GM12891 (cell line): ENCODE results near the gene AJUBA.
"Not testable (repeated sequence)": the region's sequence is repeated elsewhere in the genome, so short reads cannot be mapped to it uniquely, and the experiment has no call there.

Experiments
- DNase-seq: peaks from one replicate; pipeline ENCODE4 v3.0.0; 2011; ENCODE audit warnings: low spot score; ENCODE audit not compliant: insufficient read length
- FAIRE-seq: peaks from 2 replicates; lab custom pipeline; 2011; peaks lifted over from hg19 to GRCh38; lab: Jason Lieb, UNC
- PAX5 ChIP-seq: IDR thresholded peaks from 2 replicates; pipeline ENCODE4 v1.6.1; 2011; ENCODE audit warnings: low read length, moderate library complexity, mild to moderate bottlenecking; ENCODE audit not compliant: insufficient read depth, severe bottlenecking
- POLR2A ChIP-seq: IDR thresholded peaks from 2 replicates; pipeline ENCODE4 v1.6.1; 2011; ENCODE audit warnings: low read depth, low read length, control low read depth
- POLR2AphosphoS5 ChIP-seq: IDR thresholded peaks from 2 replicates; pipeline ENCODE4 v1.6.1; 2011; ENCODE audit warnings: low read depth, low read length, control low read depth
- POU2F2 ChIP-seq: IDR thresholded peaks from 2 replicates; pipeline ENCODE4 v1.6.1; 2011; ENCODE audit warnings: low read depth, mild to moderate bottlenecking, control low read depth, low read length, moderate library complexity
- SPI1 ChIP-seq: IDR thresholded peaks from 2 replicates; pipeline ENCODE4 v1.6.1; 2011; ENCODE audit warnings: low read depth, low read length, control low read depth
- TAF1 ChIP-seq: IDR thresholded peaks from 2 replicates; pipeline ENCODE4 v1.6.1; 2011; ENCODE audit warnings: low read depth, low read length, control low read depth

The AJUBA gene

DNA sequence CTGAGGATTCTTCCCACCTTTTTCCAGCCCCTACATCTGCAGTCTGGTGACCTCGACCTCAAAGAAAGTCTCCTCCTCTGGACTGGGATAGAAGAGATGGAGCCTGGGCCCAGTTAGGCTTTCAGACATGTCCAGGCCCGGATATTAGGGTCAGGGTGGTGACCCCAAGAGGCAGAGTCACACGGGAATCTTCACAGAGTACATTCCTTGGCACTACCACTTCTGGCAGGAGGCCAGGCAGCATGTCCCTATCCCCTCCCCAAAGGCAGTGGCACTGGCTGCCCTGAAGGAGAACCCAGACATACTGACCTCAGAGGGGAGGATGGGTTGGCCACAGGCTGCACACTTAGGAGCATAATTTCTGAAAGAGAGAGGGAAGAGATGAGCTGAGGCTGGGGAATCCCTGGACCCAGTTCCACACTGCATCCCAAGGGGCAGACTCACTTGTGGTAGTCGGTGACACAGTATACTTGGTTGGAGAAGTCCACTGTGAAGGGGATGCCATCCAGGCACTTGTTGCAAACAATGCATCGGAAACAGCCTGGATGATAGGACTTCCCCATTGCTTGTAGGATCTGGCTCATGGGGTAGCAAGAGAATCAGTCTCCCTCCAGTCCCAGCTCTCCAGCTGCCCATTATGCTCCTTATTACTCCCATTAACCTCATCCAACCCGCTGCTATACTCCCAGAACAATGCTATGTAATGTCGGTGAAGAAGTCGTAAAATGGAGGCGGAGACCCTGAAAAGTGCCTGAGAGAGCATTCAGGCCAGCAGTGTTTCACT is 7.6 kb downstream of the AJUBA start:
- DNase-seq, result no peak
- FAIRE-seq, result no peak
- TF ChIP-seq PAX5 (no peak), POU2F2 (no peak), POLR2A (no peak), POLR2AphosphoS5 (no peak), TAF1 (no peak), SPI1 (no peak)

DNA sequence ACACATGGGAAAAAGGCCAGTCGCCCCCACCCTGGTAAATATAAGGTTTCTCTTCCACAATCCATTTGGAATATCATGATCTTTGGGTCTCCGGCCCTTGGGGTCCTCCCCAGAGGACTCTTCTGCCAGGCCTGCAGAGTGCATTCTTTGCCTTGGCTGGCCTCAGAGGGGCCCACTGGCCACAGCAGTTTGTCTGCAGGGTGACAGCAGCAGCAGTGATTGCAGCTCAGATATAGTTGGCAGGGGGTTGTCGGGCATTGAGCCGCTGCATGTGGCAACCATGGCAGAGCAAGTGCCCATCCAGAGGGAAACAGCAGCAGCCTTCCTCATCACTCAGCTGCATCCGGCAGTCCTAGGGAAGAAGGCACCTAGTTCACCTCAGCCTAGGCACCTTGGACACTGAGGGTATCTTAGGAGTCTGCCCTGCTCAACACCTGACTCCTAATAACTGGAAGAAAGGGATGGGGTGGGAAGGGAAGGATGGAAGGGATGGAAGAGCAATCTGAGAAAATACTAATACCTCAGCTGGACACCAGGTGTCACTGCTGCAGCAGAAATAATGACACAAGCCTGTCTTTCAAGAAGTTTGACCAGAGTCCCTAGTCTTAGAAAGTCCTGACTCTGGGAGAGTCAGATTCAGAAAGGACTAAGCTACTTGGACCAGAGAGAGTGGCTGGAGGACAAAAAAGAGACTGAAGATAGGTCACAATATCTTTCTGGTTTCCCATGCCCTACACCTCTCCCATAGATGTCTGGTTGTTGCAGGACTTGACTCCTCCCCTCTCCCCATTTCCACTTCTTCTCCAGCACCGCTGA is 8.9 kb downstream of the AJUBA start:
- DNase-seq, result peak; percentile 30
- TF ChIP-seq POLR2AphosphoS5, result no peak
- TF ChIP-seq TAF1, result no peak
- TF ChIP-seq POU2F2, result no peak
- TF ChIP-seq POLR2A, result no peak
- no peak for TF ChIP-seq SPI1
- no peak for TF ChIP-seq PAX5
- FAIRE-seq, result peak; percentile 77

DNA sequence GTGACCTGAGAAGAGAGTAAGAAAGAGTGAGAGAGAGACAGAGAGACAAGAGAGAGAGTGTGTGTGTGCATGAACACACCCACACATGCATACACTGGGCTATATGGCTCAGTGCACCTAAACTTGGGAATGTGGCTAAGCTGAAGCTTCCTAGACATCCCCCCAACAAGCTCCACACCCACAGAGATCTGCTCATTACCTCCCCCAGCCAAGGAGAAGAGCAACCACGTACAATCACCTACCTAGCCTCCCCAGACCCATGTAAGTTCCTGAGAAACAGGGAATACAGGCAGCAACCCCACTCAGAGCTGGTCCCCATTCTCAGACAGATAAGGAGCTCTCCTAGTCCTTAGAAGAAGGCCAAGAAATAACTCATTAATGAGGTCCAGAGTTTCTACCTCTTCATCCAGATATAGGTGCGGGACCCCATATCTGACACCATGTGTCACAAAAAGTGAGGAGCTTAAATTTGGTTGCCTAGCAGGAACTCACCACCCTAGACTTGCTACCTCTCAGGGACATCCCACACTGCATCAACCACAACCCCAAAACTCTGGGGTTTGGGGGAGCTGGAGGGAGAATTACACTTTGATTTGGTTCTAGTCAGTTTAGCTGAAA is 9.9 kb downstream of the AJUBA start:
- no peak for TF ChIP-seq SPI1
- no peak for TF ChIP-seq TAF1
- no peak for TF ChIP-seq PAX5
- TF ChIP-seq POLR2A, result no peak
- no peak for TF ChIP-seq POU2F2
- no peak for TF ChIP-seq POLR2AphosphoS5
- FAIRE-seq, result no peak
- DNase-seq, result no peak

DNA sequence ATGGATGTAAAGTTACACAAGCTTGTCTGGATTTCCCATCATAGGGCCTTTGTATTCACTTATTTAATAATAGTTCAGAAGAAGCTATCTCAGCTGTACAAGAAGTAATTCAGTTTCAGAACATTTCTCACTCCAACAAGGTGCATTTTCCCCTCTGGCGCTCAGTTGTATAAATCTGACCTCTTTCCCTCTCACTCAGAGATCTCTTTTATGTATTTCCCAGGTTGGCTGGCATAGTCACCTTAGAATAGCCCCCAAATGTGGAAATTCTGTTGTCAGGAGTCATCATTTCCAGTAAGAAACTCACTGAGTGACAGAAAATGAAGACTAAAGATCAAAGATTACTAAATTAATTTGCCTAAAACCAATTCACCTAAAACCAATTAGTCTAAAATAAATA is 11.2 kb downstream of the AJUBA start:
- FAIRE-seq (no peak), DNase-seq (no peak)
- TF ChIP-seq POLR2A (no peak), POU2F2 (no peak)

DNA sequence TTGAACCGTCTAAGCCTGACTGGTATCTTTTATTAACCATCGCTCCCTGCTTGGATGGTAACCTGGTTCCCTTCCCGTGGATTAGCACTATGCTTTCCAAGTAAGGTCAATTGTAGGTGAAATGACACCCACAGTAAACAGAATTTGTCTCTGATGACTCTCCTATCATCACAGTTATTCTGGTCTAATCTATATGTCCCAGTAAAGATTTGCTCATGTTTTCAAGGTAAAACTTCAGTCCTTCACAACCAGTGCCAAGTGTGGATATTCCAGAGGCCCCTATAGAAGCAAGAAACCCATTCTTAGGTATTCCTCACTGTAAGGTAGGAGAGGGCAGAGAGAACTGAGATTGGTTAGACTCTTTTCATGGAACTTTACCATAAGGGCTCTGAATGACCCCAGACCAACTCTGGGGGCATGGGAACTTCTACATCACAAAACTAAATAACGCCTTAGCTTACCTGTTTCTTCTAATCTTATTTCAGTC is 15.5 kb downstream of the AJUBA start:
- FAIRE-seq (no peak), DNase-seq (no peak)
- no peak for TF ChIP-seq TAF1
- no peak for TF ChIP-seq POLR2AphosphoS5
- TF ChIP-seq PAX5, result no peak
- TF ChIP-seq POU2F2, result no peak
- TF ChIP-seq SPI1, result no peak
- TF ChIP-seq POLR2A, result no peak

DNA sequence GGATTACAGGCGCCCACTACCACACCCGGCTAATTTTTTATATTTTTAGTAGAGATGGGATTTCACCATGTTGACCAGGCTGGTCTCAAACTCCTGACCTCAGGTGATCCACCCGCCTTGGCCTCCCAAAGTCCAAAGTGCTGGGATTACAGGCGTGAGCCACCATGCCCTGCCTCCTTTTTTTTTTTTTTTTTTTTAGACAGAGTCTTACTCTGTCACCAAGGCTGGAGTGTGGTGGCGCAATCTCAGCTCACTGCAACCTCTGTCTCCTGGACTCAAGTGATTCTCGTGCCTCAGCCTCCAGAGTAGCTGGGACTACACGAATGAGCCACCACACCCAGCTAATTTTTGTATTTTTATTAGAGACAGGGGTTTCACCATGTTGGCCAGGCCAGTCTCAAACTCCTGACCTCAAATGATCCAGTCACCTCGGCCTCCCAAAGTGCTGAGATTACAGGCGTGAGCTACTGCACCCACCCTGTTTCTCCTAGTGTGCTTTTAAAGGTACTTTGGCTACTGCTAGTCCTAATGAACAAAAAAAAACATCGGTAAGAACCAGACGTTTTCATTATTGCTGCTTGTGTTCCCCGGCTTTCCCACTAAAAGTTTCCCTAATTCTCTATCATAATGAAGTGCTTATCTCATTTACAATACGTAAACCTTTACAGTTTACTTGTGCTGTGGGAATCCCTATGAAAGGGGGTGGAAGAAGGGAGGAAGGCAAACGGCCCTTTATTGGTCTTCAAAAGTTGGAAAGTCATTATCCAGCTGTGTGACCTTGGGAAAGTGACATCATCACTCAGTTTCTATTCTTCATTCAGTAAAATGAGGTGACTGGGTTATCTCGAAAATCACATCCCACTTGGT is 16.2 kb downstream of the AJUBA start:
- not testable (repeated sequence) for DNase-seq, FAIRE-seq

DNA sequence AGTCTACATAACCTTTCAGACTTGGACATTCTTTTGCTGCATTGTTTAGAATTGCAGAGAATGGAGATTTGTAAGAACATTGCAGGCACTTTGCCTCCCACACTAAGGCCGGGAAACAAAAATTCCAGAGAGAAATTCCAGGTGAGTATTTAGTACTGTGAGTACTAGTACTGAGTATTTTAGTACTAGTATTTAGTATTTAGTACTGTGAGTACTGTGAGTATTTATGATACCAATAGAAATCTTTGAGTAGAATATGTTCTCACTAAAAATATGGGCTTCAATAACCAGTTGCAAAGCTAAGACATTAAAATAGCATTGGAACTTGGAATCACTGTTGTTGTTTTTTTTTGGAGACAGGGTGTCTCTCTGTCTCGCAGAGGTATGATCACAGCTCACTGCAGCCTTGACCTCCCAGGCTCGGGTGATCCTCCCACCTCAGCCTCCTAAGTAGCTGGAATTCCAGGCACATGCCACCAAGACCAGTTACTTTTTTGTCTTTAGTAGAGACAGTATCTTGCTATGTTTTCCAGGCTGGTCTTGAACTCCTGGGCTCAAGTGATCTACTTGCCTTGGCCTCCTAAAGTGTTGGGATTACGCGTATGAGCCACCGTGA is 20.2 kb downstream of the AJUBA start:
- TF ChIP-seq POLR2A (no peak), SPI1 (no peak), PAX5 (no peak), POLR2AphosphoS5 (no peak), POU2F2 (no peak)
- DNase-seq (no peak), FAIRE-seq (no peak)

DNA sequence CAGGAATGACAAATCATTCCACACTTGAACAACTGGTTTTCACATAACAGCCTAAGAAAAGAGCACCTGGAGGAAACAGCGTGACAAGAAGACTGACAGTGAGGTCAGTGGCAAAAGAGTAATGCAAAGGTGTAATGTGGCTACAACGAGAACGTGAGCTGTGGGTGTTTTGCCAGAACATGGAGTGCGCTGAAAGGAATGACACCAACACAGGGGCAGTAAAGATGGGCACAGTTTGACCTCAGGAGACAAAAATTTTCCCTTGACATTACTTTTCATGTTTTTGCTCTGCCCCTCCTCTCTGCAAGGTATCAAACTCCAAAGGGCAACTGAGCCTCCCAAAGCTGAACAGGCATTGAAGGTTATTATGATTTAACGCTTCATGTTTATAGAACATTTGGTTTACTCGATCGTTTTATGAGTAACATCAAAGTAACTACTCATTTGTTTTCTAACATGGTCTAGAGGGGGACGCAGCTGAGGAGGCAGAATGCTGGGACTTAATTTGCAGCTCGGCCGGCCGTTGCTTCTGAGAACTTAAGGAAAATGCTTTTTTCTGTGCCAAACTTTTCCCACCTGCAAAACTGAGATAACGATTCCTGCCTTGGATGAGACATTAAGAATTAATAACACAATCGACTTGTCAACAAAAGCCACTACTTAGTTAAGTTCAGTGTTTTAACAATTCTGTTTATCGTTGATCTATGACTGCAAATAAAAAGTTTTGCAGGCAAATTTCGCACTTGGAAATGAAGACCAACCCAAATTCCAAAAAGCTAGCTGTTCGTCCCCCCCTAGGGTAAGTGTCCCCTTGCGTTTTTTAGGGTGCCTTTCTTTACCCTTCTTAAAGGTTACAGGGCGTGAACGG is 26.4 kb downstream of the AJUBA start:
- FAIRE-seq (peak; percentile 52), DNase-seq (no peak)
- no peak for TF ChIP-seq POLR2A
